ENCODE measurements around the gene ITIH4.
A peak's percentile ranks its signal among the peaks of the same experiment; 100 is the strongest.

Gene ITIH4

GRCh38 chr3:52795298-52795900 is 35.1 kb downstream of the ITIH4 start:
- DNase-seq, result no peak

GRCh38 chr3:52794612-52795099 is 35.8 kb downstream of the ITIH4 start, which contains the start of gene ITIH3:
ITIH3 (plus strand) TSS chr3:52794796; CDS start chr3:52794804, 8 bp downstream.
- no peak for DNase-seq

- DNase-seq, result no peak
Observed at GRCh38 chr3:52793702-52794611, 36.5 kb downstream of the ITIH4 start.

DNA sequence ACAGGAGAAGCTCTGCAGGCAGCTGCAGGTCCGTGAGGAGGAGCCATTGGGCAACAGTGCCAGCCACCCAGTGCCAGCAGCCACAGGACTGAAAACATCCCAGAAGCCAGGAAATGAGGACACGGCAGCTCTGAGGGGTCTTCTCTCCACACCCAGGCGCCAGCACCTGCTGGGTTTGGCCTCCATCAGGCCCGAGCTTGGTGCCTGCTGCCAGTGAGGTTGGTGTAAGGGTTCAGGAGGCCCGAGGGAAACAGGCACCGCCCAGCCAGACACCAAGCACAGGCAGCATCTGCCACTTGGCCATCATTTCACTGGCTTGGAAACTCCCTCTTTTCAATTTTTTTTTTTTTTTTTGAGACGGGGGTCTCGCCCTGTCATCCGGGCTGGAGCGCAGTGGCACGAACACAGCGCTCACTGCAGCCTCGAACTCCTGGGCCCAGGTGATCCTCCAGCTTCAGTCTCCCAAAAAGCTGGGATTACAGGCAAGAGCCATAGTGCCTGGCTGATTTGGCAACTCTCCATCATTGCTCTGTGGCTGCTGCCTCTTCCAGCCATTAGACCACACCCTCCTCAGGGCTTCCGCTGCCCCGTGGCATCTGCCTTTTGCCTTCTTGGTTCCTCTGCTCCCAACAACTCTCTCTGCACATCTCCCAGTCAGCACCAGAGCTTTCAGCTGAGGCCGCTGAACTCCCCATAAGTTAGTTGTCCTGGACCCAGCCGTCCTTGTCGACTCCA is 37.3 kb downstream of the ITIH4 start:
- DNase-seq, result no peak

- DNase-seq, result peak; percentile 79
Observed at GRCh38 chr3:52792413-52792812, 38.1 kb downstream of the ITIH4 start.

DNA sequence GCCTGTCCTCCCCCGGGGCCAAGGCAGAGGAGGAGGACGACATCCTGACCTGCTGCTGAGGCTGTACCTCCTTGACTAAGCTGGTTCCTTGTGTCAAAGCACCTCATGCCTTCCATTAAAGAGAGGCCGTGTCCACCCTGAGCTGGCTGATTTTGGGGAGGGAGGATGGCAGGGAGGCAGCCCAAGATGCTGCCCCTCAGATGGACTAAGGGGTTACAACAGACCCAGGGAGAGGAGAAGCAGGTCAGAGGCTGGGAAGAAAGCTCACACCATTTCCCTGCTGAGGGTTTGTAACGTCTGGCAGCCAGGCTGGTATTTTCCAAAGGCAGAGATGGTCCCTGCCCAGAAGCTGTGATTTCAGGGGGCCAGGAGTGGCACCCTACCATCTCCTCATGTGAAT is 38.5 kb downstream of the ITIH4 start:
- DNase-seq, result no peak

DNA sequence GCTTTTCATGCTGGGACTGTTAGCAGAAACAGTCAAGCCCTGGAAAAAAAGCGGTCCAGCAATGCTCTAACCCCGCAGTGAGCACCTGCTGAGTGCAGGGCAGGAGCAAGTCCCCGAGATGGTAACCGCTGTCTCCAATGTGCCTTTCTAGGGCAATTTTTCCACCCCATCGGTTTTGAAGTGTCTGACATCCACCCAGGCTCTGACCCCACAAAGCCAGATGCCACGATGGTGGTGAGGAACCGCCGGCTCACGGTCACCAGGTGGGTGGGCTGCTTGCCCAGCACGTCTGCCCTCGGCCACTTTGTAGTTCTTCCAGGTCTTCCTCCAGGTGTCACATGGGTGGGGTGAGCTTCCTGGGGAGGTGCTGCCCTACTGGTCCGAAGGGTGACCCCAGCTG is 39.1 kb downstream of the ITIH4 start:
- no peak for DNase-seq

GRCh38 chr3:52790741-52791140 is 39.7 kb downstream of the ITIH4 start:
- DNase-seq, result no peak

DNA sequence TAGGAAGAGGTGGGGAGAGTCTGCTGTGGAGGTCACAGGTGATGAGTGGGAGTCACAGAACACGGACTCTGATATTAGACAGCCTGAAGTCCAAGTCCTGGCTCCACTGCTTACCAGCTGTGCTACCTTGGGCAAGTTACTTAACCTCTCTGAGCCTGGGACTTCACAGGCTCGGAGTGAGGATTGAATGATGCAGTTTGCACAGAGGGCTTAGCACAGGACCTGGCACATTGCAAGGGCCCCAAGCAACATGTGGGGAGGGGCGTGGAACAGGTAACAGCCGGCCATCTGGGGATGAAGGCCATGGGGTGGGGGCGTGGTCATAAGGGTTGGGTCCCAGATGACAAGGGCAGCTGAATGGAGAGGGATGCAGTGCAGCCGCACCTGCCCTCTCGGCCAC is 40.1 kb downstream of the ITIH4 start:
- no peak for DNase-seq

DNA sequence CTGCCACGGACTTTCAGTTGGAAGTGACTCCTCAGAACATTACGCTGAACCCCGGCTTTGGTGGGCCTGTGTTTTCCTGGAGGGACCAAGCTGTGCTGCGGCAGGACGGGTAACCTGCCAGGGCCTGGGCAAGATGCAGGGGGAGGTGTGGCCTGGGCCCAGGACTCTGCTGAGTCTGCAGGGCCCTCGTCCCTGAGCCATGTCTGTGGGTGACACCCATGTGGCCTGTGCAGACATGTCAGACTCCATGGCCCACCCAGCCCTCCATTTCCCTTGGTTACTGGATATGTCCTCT is 40.8 kb downstream of the ITIH4 start:
- no peak for DNase-seq

GRCh38 chr3:52788890-52789745 is 41.4 kb downstream of the ITIH4 start:
- DNase-seq, result no peak

DNA sequence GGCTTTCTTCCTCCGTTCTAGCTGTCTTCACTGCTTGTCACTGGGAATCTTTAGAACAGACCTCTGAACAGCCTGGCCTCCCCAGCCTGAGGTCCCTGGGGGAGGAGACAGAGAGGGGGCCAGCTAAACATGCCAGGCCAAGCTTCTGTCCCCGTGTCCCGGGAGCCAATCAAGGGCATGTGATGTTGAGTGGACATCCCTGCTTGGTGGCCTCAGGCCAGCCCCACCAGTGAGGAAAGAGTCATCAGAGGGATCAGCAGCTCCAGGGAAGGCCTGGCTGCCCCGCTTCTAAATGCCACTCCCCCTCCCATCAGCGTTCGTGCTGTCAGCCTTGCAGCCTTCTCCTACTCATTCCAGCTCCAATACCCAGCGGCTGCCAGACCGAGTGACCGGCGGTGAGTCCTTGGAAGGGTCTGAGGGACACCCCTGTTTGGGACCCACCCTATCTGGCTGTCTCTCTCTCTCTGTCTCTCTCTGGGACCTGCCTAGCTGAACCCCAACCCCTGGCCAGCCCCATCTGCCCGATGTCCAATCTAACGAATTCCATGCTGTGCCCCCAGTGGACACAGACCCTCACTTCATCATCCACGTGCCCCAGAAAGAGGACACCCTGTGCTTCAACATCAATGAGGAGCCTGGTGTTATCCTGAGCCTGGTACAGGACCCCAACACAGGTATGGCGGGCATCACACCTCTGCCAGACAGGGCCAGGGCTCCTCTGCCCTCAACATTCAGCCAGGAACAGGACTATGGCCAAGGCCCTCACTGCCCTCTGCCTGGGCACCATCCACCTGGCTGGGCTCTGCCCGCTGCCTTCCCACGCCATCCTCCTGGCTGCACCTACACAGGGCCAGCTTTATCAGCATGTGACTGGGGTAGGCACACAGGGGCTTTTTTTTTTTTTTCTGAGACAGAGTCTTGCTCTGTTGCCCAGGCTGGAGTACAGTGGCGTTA is 42.5 kb downstream of the ITIH4 start:
- DNase-seq, result no peak

DNA sequence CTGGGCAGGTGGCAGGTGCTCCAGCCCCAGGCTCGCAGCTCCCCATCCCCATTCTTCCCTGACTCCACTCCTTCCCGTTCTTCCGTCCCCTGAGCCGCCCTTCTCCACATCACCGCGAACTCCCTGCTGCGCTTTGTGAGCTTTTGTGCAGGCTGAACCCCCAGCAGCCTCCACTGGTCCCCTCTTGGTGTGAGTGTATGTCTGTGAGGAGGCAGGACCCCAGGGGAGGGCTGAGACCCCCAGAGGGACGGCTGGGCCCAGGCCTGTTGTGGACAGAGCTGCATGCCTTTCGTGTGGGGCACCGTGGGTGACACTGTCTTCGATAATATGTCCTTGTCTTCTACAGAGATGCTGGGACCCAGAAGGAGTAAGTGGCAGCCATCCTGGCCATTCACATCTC is 43.2 kb downstream of the ITIH4 start:
- DNase-seq, result no peak

- no peak for DNase-seq
Observed at GRCh38 chr3:52786330-52787215, 43.9 kb downstream of the ITIH4 start.

DNA sequence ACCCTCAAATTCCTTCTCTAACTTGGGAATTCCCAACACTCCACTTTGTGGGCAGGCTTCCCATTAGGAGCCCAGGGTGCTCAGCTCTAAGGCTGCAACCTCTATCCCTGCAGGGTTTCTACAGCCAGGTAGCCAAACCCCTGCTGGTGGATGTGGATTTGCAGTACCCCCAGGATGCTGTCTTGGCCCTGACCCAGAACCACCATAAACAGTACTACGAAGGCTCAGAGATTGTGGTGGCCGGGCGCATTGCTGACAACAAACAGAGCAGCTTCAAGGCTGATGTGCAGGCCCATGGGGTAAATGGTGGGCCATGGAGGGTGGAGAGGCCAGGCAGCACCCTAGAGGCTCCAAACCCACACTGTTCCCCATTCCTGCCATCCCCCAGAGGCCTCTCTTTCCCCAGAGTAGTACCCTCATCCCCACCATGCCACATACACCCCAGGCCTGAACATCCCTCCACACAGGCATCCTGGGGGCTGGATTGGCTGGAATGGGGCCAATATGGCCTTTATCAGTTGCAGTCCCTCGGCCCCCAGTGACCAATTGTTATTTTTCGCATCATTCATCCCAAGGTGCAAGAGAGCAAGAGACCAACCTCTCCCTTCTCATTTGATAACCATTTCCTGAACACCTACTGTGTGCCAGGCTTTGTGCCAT is 45.4 kb downstream of the ITIH4 start:
- DNase-seq, result no peak

DNA sequence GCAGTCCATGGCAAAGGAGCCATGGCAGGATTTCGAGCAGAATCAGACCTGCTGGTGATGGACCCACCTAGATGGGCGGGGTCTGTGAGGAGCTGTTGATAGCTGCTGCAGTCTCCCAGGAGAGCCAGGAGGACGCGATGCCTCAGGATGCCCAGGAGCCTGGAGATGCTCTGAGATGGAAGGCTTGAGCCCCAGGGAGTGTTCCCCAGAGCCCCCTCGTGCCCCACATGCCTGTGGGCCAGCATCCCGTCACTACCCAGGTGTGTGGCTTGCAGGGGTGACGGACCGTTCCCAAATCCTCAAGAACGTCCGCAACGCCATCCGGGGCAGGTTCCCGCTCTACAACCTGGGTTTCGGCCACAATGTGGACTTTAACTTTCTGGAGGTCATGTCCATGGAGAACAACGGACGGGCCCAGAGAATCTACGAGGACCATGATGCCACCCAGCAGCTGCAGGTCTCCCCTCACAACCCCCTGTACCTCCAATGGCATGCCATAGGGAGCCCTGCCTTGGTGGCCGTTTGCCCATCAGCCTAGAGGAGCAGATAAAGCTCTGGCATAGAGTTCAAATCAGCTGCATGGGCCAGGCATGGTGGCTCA is 46.4 kb downstream of the ITIH4 start:
- no peak for DNase-seq

- DNase-seq, result no peak
Observed at GRCh38 chr3:52783211-52783555, 47.3 kb downstream of the ITIH4 start.

DNA sequence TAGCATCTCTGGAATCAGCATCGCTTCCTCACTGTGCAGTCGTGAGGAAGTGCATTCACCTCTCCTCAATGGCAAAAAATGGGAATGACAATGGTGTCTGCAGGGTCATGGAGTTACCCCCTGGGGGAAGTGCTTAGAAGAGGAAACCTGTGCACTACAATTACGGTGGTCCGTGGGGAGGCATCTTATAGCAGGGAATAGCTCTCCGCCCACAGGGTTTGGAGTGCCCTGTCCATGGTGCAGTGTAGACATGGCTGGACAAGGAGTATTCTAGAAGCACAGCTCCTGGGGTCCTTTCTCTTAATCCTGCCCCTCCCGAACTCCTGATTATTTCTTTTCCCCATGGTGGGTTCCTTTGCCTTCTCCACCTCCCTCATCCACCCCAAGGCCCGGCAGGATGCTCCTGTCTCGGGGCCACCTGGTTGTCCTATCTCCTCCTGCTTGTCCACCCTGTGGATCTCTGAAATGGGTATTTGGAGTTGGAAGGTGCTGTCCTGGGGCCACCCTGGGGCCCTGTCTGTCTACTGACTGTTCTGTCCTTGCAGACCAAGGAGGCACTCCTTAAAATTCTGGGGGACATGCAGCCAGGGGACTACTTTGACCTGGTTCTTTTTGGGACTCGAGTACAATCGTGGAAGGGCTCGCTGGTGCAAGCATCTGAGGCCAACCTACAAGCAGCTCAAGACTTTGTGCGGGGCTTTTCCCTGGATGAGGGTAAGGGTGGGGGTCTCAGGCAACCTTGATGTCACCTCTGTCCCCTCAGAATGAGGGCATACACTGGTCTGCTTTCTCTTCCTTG is 47.9 kb downstream of the ITIH4 start:
- no peak for DNase-seq

DNA sequence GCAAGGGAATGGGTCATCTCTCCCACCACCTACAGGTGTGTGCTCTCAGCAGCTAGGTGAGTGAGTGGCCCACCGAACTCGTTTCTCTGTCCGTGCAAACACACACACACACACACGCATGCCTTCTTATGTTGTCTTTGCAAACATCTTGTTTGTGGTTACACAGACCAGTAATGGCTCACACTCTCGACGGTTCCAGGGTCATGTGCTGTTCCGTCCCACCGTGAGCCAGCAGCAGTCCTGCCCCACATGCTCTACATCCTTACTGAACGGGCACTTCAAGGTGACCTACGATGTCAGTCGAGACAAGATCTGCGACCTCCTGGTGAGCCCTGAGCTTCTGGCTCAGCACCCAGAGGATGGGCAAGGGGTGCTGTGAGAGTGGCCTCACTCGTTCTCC is 48.7 kb downstream of the ITIH4 start:
- no peak for DNase-seq

Measured in 8988T (cell line).